Bronchial smooth muscle cell (primary cell): Measurements from ENCODE around the gene COX8A. TPM values are rescaled to one million over a fixed set of nuclear protein-coding genes. Genes with fewer than 3 reads are reported as not detected.

ENCODE experiments used
- total RNA-seq: library from RNA; depleted of rRNA; stranded (reverse); fragments of >200 nt; gene quantifications from 2 replicates; pipeline ENCODE4 v1.2.1, GENCODE V29; 2014

COX8A gene, protein sequence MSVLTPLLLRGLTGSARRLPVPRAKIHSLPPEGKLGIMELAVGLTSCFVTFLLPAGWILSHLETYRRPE
- 313 and 411 TPM in 2 replicates for total RNA-seq

DNA sequence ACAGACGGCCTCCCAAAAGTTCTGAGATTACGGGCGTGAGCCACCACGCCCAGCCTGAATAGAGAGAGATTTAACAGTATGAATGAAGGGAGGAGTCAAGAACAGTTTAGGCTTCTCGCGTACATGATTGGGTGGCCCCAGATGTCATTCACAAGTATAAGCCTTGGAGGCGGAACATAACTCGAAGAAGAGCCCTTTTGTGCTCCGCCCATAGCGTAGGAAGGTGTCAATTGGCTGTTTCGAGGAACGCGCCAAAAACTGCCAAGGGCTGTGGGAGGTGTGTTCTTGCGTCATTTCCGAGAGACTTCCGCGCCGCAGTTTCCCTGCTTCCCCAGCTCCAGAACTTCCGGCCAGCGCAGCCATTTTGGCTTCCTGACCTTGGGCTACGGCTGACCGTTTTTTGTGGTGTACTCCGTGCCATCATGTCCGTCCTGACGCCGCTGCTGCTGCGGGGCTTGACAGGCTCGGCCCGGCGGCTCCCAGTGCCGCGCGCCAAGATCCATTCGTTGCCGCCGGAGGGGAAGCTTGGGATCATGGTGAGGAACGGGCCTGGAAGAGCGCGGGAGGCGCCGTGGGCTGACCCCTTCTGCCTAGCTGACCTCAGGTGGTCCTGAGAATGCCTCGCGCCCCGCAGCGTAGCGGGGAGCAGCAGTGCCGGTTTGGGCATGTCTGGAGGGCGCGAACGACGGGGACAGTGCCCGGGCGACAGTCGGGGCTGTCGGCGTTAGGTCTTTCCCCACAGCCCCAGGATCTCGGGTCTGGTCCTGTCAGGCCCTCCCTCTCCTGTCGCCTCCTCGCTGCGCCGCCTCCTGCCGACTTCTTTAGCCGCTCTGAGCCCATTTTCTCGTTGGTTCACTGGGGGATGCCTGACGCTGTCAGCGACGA is at the start of gene COX8A:
Gene COX8A (plus strand): TSS at position 362 of the 885 bp plus-strand sequence. CDS start 61 bp downstream, at position 423.

DNA sequence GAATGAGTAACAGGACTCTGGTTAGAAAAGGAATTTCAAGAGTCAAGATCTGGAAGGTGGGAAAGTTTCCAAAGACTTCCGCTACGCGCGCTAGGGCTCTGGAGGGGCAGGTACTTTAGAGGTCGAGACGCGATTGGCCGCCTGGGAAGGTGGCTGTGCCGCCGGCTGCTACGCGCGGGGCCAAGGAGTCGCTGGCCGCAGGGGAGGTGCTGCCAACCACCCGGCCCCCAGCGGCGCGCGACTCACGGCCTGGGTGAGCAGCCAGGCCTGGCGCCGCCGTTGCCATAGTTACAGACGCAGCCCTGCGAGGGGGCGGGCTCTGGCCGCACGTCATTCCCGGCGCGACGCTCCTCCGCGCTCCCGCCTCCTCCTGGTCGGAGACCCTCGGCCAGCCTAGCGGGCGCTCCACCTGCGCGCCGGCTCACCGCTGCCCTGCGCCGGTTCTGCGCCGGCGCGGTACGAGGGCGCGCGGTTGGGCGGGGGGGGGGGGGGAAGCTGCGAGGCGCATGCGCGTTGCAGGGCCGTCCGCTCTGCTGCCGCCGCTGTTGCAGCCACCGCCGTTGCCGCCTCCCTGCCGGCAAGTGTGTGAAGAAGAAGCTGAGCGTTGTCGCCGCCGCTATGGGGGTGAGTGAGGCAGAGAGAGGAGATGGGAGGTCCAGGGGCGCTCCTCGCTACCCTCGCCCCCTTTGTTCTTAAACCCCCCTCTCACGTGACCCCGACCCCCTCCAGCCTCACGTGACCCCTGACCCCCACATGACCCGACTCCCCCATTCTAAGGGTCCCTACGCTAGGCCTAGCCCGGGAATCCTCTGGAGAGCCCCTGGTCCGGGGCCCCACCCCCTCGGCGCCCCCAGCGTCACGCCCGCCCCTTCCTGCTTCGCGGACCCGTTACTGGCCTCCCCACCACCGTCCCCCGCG is 35.7 kb upstream of the COX8A start, which contains the start of gene NAA40:
Gene NAA40 (plus strand): TSS at position 524 of the 918 bp plus-strand sequence. CDS start 95 bp downstream, at position 619.

GRCh38 chr11:63986156-63986931 is 11.9 kb downstream of the COX8A start, which contains the start of gene OTUB1:
TSS of gene OTUB1 (plus strand) at chr11:63986438. CDS start at chr11:63986457, 19 bp downstream.

Other genes with a start within 250 kb of the COX8A start
- gene ZFTA, start 205.8 kb upstream of the COX8A start, total RNA-seq, result 17.3 and 28.0 TPM in 2 replicates
- 6.3 and 6.8 TPM in 2 replicates for gene SPINDOC, start 161.2 kb upstream of the COX8A start, total RNA-seq
- 5.1 and 5.2 TPM in 2 replicates for gene MARK2, start 135.5 kb upstream of the COX8A start, total RNA-seq
- 3.5 and 4.9 TPM in 2 replicates for gene RCOR2, start 57.5 kb upstream of the COX8A start, total RNA-seq
- gene NAA40, start 35.6 kb upstream of the COX8A start, total RNA-seq, result 7.4 and 8.6 TPM in 2 replicates
- 44.6 and 45.5 TPM in 2 replicates for gene OTUB1, start 11.8 kb downstream of the COX8A start, total RNA-seq
- gene FLRT1, start 61.3 kb downstream of the COX8A start, total RNA-seq, result 0.09 and 0.16 TPM in 2 replicates
- 16.9 and 17.7 TPM in 2 replicates for gene MACROD1, start 191.5 kb downstream of the COX8A start, total RNA-seq
- gene STIP1, start 211.6 kb downstream of the COX8A start, total RNA-seq, result 87.2 and 125 TPM in 2 replicates
- gene FERMT3, start 232.1 kb downstream of the COX8A start, total RNA-seq, result 2.0 and 3.3 TPM in 2 replicates